ENCODE data around the gene PHF20.
"Not testable (repeated sequence)": the region's sequence is repeated elsewhere in the genome, so short reads cannot be mapped to it uniquely, and the experiment has no call there.

The PHF20 gene

DNA sequence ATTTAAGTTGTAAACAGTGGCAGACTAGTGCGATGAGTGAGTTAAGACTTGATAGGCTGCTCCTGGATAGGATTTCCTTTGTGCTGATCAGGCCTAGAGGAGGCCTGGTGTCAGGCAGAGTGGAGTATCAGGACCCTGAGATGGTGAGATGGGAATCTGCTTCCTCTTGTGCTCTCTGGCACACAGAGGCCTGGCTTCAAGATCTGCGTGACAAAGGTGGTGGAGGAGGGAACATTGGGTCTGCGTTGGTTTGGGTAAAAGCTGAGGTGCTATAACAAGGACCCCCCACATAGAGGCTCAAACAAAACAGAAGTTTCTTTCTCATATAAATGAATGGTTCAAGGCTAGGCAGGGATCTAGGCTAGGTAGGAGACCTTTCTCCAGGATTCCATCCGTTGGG lies 162.2 kb downstream of the PHF20 start:
- no peak for DNase-seq (ENCODE audit: low read depth)

DNA sequence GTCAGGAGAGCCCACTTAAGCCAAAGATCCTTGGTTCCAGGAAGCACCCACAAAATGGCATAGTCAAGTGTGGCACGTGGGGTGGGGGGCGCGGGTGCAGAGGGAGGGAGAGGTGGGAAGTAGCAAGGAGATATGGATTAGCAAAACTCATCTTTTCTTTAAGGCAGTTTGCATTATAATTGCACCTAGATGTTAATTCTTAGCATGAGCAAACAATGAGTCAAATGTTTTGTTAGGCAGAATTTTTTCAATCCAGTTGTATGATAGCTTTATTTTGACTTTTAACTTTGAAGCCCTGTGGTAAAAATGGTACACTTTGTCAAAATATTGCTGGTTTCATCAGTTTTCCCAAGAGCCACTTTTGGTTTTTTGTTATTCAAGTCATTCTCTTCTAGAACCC lies 167.4 kb downstream of the PHF20 start:
- DNase-seq (ENCODE audit: low read depth) = no peak

DNA sequence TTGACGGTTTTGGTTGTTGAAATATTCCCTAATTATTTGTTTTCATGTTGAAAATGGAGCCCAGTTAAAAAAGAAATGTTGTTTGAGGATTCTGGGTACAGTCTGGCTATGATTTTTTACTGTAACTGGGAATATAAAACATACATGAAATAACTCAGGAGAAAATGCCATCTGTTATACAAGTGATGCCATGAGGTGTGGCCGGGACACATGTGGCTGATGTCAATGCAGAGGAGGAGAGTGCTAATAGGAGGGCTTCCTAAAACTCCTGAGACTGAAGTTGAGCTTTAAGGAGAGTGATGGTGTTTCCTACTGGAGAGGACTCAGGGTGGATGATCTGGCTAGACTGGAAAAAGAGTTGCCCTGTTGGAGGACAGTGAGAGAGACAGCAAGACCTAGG lies 169.8 kb downstream of the PHF20 start:
- no peak for DNase-seq (ENCODE audit: low read depth)

DNA sequence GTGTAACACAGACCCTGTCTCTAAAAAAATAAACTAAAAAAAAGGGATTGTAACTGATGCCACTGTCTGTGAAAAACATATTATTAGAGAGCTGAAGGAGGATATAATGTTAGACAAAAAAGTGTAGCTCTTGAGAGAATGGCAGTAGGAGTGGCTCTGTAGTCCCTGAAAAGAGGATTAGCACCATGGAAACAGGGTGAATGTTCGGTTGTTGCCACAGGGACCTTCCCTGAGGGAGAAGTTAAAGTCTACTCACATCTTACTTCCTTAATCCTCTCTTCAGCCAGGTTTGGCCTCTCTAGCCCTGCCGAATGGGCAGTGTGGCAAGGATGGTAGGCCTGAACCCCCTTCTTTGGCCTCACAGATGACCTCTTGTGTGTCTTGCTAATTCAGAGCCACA lies 170.4 kb downstream of the PHF20 start:
- DNase-seq (ENCODE audit: low read depth) = no peak

DNA sequence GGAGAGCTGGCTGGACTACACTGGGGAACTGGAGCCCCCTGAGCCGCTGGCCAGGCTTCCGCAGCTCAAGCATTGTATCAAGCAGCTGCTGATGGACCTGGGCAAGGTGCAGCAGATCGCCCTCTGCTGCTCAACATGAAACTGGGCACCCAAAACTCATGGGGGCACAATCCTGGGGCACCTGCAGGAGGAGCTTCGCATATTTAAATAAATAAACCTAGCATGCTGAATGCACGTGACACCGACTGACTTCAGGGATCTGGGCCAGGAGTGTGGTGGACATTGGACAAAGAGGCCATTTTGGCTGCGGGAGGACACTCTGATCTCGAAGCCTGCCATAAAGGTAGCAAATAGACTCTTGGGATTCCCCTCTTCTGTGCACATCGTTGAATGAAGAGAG lies 175.7 kb downstream of the PHF20 start:
- DNase-seq (ENCODE audit: low read depth) = peak; percentile 32

DNA sequence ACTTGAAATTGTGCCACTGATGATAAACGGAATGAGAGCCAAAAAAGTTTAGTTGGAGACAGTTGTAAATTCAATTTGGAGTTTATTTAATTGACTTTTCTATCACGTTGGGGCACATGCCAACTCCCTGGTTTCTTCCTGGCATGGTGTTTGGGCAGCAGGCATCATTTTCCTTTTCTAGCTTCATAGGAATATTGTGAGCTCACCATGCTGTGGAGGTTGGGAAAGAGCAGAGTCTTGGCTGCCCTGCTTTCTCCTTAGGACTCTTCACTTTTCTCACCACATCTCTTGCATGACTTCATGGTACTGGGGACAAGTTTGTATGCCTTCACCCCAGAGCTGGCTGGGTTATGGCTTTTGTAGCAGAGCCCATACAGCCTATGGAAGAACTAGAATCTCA lies 176.1 kb downstream of the PHF20 start:
- DNase-seq (ENCODE audit: low read depth) = no peak

DNA sequence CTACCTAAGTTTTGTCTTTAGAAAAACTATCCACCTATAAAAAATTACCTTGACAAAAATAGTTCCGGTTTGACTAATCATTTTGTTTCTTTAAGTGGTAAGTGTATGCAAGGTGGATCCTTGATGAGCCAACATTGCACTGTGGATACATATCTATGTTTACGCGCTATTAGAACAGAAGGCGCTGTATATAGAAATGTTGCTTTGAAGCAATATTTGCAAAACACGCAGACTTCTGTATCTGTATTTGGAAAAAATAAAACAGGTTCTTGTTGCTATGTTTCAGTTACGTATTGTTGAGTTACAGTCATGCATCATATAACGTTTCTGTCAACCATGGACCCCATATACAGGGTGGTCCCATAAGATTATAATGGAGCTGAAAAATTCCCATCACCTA lies 178.3 kb downstream of the PHF20 start:
- DNase-seq (ENCODE audit: low read depth) = no peak

DNA sequence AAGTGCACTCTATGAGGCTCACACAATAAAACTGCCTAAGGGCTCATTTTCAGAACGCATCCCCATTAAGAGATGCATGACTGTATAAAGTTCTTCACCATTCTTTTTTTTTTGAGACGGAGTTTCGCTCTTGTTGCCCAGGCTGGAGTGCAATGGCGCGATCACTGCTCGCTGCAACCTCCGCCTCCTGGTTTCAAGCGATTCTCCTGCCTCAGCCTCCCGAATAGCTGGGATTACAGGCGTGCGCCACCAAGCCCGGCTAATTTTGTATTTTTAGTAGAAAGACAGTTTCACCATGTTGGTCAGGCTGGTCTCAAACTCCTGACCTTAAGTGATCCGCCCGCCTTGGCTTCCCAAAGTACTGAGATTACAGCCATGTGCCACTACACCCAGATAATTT lies 180.3 kb downstream of the PHF20 start:
- not testable (repeated sequence) for DNase-seq (ENCODE audit: low read depth)

DNA sequence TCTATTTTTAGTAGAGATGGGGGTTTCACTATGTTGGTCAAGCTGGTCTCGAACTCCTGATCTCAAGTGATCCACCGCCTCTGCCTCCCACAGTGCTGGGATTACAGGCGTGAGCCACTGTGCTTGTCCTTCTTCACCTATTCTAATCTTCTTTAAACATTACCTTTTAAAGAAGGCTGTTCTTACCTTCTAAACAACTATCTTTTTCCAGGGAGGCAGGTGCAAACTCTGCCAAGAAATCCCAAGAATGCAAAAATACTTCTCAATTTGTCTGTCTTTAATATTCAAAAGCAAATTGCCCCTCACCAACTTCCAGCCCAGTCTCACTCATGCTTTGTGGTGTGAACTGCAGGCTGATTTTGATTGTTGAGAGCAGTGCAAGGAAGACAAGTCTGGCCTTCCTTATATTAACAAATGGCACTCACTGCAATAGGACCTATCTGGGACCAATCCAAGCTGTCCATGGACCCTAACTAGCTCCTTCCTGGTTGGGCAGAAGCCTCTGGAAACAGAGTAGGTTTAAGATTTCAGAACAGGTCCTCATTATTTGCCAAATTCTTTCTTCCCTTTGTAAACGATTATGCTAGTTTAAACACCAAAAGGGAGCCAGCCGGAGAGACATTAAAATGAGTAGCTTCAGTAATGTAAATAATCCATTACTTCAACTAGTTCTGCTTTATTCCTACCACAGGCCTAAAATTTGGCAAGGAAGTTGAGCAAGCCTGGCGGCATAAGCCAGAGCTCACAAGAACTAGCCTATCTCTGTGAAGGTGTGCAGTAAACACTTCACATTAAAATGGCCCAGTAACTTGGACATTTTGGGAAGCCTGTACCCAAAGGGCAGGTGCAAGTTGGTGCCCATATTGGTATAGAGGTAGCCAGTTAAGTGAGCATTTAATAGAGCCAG lies 180.9 kb downstream of the PHF20 start:
- DNase-seq (ENCODE audit: low read depth) = peak; percentile 33

DNA sequence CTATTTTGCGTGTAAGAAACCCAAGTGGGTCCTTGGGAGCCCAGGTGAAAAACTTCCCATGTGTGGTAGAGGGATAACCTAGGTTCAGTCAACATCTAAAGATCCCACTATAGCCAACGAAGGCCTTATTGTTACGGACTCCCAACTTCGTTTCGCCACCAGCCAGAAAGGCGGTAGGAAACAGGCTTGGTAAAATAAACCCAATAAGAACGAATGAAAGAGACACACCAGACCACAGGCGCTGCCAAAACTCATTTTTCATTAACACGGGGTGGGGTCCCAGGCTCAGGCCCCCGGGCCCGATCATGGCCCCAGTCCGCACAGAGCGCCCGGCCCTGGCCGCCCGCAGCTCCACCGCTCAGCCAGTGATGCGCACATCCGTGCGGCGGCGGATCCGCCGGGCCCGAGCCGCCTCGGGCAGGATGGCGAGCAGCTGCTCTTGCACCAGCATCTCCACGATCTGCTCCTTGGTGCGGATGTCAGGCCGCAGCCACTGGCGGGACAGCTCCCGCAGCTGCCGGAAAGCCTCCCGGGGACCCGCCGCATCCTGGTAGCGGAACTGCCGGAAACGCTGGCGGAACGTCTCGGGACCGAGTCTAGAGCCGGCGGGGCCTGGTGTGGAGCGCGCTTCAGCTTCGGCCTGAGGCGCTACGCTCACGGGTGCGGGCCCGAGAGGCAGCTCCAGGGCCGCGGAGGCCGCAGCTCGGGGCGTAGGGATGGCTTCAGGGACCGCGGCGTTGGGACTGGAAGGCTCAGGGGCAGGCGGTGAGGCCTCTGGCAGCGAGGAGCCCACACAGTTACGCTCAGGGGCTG lies 181.8 kb downstream of the PHF20 start:
- peak; percentile 41 for DNase-seq (ENCODE audit: low read depth)

DNA sequence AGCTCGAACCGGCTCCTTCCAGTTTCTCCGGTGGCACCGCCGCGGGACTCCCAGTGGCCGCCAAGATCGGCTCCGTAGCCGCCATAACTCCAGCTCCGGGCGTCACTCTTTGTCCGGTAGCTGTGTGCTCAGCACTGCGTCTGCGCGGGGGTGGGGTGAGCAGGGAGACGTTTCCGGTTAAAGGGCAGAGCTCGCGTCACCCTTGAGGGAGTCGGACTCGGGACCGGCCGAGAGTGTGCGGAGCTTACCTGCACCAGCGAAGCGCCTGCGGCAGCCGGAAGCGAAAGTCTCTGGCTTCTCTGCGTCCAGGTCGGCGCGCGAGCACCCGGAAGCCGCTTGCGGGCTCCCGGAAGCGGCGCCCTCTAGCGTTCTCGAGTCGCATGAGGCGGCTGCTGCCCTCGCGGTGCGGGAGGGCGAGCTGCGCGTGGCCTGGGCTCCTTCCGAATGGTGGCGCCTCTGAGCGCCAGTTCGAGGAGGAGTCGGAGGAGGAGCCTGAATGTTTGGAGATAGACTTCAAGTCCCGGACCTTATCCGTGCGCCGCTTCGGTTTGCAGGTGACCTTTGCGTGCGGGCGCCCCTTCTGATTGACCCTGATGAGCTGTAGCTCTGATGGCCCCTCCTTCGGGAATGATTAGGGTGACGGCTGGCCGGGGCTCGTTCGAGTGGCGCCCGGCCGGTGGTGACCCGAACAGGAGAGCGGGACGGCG lies 182.5 kb downstream of the PHF20 start, which contains the start of gene SCAND1:
Gene SCAND1 (minus strand): TSS at position 303 of the 707 bp plus-strand sequence. CDS start 218 bp downstream, at position 85.
- peak; percentile 96 for DNase-seq (ENCODE audit: low read depth)

DNA sequence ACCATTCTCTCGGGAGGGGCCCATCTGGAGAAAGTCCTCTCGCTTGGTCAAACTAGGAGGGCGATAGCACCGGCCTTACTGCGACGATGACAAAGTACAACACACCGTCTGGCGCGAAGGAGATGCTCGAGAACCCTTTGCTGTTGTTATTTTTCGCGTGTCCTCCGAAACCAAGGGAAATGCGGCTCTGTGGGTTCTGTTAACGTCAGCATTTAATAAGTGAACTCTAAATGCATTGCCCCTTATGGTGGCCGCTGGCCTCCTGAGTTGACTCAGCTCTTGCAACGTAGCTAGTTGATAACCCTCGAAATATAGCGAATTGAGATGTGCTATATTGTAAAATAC lies 183.1 kb downstream of the PHF20 start:
- DNase-seq (ENCODE audit: low read depth) = peak; percentile 51

DNA sequence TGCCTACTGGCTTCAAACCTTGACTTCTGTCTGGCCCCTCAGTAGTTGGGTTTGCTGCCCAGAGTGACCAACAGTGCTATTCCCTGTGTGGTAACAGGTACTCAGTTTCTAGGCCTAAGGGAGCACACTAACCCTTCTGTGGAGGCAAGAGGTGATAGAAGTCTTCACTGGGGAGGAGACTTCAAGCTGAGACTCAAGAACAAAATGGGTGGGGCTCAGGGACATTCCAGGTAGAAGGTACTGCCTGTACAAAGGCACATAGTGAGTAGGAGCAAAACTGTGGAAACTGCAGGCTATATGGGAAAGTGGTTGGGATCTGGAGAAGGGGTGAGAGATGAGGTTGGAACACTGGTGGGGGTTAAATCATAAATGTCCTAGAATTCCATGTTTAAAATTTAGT lies 184.8 kb downstream of the PHF20 start:
- no peak for DNase-seq (ENCODE audit: low read depth)

DNA sequence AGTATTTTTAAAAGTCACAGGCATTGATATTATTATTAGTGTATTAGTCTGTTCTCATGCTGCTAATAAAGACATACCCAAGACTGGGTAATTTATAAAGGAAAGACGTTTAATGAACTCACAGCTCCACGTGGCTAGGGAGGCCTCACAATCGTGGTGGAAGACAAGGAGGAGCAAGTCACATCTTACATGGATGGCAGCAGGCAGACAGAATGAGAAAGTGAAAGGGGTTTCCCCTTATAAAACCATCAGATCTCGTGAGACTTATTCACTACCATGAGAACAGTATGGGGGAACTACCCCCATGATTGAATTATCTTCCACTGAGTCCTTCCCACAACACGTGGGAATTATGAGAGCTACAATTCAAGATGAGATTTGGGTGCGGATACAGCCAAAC lies 187.5 kb downstream of the PHF20 start:
- DNase-seq (ENCODE audit: low read depth) = not testable (repeated sequence)

DNA sequence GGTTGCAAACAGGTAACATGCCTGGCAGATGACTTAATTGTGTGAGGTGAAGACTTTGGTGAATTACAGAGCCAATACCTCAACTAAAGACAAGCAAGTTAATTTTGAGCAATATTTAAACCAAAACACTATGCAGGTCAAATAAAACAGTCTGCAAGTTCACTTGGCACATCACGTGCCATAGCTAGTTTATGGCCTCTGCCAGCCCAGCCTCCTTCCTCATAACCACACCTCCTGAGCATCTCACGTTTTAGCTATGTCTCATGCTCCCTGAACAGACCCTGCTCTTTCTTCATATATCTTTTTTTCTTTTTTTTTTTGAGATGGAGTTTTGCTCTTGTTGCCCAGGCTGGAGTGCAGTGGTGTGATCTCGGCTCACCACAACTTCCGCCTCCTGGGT lies 192.1 kb downstream of the PHF20 start:
- DNase-seq (ENCODE audit: low read depth) = peak; percentile 16

DNA sequence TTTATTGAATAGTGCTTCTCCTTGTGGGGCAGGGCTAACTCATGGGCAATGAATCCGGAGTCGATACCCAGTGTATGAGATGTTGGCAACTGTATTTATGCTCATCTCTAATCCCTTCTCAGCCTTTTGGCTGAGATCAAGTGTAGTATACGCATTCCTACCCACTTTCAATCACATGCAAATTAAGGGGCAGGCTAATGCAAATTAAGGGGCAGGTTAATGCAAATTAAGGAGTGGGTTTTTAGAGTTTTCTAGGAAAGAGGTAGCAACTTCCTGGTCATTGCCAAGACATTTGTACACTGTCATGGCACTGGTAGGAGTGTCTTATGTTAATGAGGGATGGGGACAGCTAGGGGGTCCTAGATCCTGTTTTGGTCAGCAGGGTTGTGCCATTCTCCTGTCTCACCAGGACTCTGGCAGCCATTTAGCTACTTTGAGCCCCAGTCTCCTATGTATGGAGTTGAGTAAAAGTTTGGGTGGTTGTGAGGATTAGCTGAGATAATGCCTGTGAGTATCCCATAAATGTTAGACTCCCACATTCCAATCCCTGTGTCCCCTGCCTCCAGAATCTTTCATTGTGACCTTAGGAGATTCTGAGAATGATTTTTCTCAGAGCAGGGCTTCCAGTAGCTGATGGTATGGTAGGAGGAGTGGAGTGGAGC lies 196.3 kb downstream of the PHF20 start, which contains the start of gene CNBD2:
Gene CNBD2 (plus strand): TSS at position 612 of the 662 bp plus-strand sequence. CDS start 173 bp downstream, outside the sequence.
- DNase-seq (ENCODE audit: low read depth) = no peak

DNA sequence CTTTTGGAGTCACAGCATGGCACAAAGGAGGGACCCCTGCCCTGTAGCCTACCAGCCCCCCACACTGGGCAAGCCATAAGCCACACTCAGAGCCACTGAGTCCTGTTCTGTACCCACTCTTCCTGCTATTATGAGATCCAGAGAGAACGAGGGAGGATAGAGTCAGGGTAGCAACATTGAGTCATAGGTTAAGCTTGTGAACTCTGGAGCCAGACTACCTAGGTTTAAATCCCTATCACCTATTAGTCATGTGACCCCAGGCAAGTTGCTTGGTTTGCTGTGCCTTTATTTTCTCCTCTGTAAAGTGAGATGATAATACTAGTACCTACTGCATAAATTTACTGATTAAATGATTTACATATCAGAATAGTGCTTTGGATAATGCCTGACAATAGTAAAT lies 197.1 kb downstream of the PHF20 start:
- DNase-seq (ENCODE audit: low read depth) = peak; percentile 9

DNA sequence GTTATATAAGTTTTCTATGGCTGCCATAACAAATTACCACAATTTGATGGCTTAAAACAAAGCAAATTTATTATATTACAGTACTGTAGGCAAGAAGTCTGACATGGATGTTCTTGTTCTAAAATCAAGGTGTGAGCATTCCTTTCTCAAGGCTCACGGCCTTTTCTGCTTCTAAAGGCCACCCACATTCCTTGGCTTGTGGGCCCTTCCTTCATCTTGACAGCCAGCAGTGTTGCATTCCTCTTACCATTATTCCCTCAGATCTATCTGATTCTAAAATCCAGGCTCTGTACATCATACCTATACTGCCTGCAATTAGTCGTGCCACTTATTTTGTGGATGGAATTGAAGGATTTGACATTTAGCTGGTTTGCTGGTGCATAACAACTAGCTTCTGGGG lies 200.2 kb downstream of the PHF20 start:
- no peak for DNase-seq (ENCODE audit: low read depth)

DNA sequence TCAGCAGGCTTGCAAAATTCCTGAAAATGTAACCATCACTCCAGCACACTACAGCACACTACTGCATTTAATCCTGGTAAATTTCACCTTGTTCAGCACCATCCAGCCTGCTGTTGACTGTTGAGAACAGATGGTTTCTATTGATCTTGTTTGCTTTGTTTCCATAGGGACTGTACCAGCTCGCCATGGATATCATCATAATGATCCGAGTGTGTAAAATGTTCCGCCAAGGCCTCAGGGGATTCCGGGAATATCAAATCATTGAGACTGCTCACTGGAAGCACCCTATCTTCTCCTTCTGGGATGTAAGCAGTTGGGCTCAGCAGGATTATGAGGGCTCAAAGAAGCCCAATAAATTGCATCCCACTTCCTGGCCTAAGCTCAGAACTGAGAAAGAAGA lies 200.6 kb downstream of the PHF20 start:
- DNase-seq (ENCODE audit: low read depth) = no peak

DNA sequence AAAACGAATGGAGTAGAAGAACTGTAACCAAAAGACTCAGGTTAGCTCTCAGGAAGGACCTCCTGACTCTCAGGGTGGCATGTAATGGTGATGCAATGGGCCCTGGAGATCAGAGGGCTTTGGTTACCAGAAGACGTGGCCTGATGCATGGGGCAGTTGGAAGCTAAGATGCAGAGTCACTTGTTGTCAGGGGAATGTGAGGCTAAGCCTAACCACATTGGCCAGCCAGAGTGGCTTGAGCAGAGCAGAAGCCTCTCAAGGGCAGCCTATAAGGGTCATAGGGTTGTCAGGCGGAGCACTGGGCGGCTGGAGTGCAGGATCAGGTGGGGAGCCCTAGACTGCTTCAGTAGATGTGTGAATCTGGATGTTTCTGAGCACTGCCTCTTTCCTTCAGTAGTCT lies 202.4 kb downstream of the PHF20 start:
- peak; percentile 5 for DNase-seq (ENCODE audit: low read depth)

DNA sequence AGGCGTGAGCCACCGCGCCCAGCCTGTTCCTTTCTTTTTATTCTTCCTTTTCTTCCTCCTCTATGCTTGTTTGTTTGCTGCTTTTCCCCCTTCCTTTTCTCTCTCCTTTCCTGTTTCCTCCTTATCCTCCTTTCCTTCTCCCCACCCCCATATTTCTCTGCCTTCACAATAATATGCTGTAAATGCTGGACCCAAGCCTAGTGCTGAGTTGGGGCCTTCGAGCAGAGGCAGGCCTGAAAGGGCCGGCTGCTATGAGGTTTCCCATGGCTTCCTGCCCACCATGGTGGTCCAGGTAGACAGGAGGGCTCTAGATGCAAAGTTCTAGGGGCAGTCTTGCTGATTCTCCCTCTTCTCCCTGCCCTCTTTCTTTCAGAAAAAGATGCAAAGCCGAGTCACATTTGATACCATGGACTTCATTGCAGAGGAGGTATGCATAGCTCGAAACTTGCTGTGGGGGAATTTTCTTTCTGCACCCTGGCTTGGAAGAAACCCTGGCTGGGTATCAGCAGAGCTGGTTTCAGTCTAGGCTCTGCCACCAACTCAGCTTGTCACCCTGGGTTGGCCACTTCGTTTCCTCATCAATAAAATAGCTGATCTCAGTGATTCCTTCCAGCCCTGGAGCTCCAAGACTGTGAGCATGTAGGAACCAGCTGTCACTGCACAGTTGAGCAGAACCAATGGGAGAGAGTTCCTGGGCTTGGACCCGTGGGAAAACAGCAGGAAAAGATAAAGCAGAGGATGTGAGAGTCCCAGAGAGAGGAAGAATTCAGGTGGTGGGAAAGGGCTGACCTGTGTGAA lies 204.0 kb downstream of the PHF20 start:
- DNase-seq (ENCODE audit: low read depth) = no peak

Data from amniotic epithelial cell (primary cell).